Mesendoderm (in vitro differentiated cells): ENCODE measurements around the gene HDAC8.
"Not testable (repeated sequence)": the region's sequence is repeated elsewhere in the genome, so short reads cannot be mapped to it uniquely, and the experiment has no call there.

Experiments used
- DNase-seq: peaks from one replicate; pipeline ENCODE4 v3.0.0; 2013
- H2AK5ac ChIP-seq: 2 replicates; pipeline ENCODE4 v1.6.1; 2013; ENCODE audit warnings: low read length, inconsistent platforms
- H2BK120ac ChIP-seq: 2 replicates; pipeline ENCODE4 v1.6.1; 2013; ENCODE audit warnings: low read depth, mild to moderate bottlenecking, low read length, moderate library complexity, mixed read lengths
- H2BK15ac ChIP-seq: replicated peaks from 2 replicates; pipeline ENCODE4 v1.6.1; 2013; ENCODE audit warnings: low read depth, mild to moderate bottlenecking, moderate library complexity
- H2BK5ac ChIP-seq: 2 replicates; pipeline ENCODE4 v1.6.1; 2013; ENCODE audit warnings: low read length, inconsistent platforms
- H3K18ac ChIP-seq: 2 replicates; pipeline ENCODE4 v1.6.1; 2013; ENCODE audit warnings: mild to moderate bottlenecking, low read length, mixed read lengths
- H3K23ac ChIP-seq: one replicate; pipeline ENCODE4 v1.6.1; 2013; ENCODE audit warnings: low read length
- H3K27ac ChIP-seq: 2 replicates; pipeline ENCODE4 v1.5.1; 2013; ENCODE audit warnings: low read depth, mild to moderate bottlenecking, inconsistent platforms, low read length, moderate library complexity
- H3K27me3 ChIP-seq: 2 replicates; pipeline ENCODE4 v1.6.1; 2013; ENCODE audit warnings: low read length, control low read depth, mild to moderate bottlenecking, inconsistent platforms; ENCODE audit not compliant: insufficient read depth, poor library complexity
- H3K36me3 ChIP-seq: 2 replicates; pipeline ENCODE4 v1.6.1; 2013; ENCODE audit warnings: low read length, inconsistent platforms; ENCODE audit not compliant: control insufficient read depth, insufficient read depth
- H3K4ac ChIP-seq: one replicate; pipeline ENCODE4 v1.6.1; 2013; ENCODE audit warnings: low read depth, mild to moderate bottlenecking, low read length, moderate library complexity
- H3K4me1 ChIP-seq: 2 replicates; pipeline ENCODE4 v1.6.1; 2013; ENCODE audit warnings: low read depth, low read length, inconsistent platforms; ENCODE audit not compliant: control insufficient read depth
- H3K4me2 ChIP-seq: 2 replicates; pipeline ENCODE4 v1.6.1; 2013; ENCODE audit warnings: low read length
- H3K4me3 ChIP-seq: 2 replicates; pipeline ENCODE4 v1.5.1; 2013; ENCODE audit warnings: mild to moderate bottlenecking, low read length
- H3K56ac ChIP-seq: one replicate; pipeline ENCODE4 v1.6.1; 2013; ENCODE audit warnings: low read length
- H3K79me1 ChIP-seq: 2 replicates; pipeline ENCODE4 v1.6.1; 2013; ENCODE audit warnings: low read length, inconsistent platforms
- H3K79me2 ChIP-seq: 2 replicates; pipeline ENCODE4 v1.6.1; 2013; ENCODE audit warnings: mild to moderate bottlenecking, low read length; ENCODE audit not compliant: control insufficient read depth, insufficient read depth
- H3K9ac ChIP-seq: 2 replicates; pipeline ENCODE4 v1.6.1; 2013; ENCODE audit warnings: low read length, inconsistent platforms
- H4K5ac ChIP-seq: one replicate; pipeline ENCODE4 v1.6.1; 2013; ENCODE audit warnings: low read length
- H4K8ac ChIP-seq: one replicate; pipeline ENCODE4 v1.6.1; 2013; ENCODE audit warnings: low read depth, mild to moderate bottlenecking, control low read depth, low read length, moderate library complexity
- WGBS: extraction: QIAGEN DNeasy Blood & Tissue Kit; methylation state at CpG from one replicate; pipeline ENCODE4 v1.1.7; 2013; ENCODE audit warnings: low lambda C conversion rate, missing lambda C conversion rate; ENCODE audit not compliant: insufficient coverage; ENCODE audit errors: extremely low coverage; 5-methylcytosine and 5-hydroxymethylcytosine counted together

HDAC8 gene

GRCh38 chrX:72498782-72499181 is 73.9 kb downstream of the HDAC8 start:
- Histone ChIP-seq H3K79me1 (no peaks in the 10 kb centered on the region), H3K9ac (no peak overlapping the region), H3K79me2 (no peaks in the 10 kb centered on the region), H3K56ac (no peak overlapping the region), H2BK15ac (no peak overlapping the region), H3K4me2 (no peak overlapping the region), H3K36me3 (no peaks in the 10 kb centered on the region), H2BK120ac (no peak overlapping the region), H3K4ac (no peak overlapping the region), H4K5ac (no peak overlapping the region), H3K27ac (no peak overlapping the region), H3K27me3 (no peaks in the 10 kb centered on the region), H2BK5ac (no peak overlapping the region), H3K4me1 (no peaks in the 10 kb centered on the region), H3K23ac (no peak overlapping the region), H4K8ac (no peak overlapping the region), H3K4me3 (no peak overlapping the region), H2AK5ac (no peak overlapping the region), H3K18ac (no peak overlapping the region)
- peak; percentile 76 for DNase-seq

DNA sequence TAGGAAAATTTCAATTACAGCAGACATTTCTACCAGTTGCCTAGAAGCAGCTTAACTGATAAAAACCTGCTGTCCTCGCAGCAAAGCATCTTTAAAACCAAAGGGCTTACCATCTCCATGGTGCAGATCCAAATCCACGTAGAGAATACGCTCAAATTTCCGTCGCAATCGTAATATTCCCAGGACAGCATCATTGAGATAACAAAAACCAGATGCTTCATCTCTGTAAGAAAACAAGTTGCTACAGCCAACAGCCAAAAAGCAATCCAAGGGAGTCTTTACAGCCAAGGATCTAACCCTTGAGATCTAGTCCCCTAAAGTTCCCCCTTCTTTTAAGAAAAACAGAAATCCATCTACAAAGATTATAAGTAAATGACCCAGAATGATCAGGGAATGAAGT is 77.6 kb downstream of the HDAC8 start:
- no peak overlapping the region for H3K9ac ChIP-seq

GRCh38 chrX:72492499-72492898 is 80.1 kb downstream of the HDAC8 start:
- H4K8ac ChIP-seq, result no peak overlapping the region
- H3K27ac ChIP-seq, result no peak overlapping the region
- H3K23ac ChIP-seq, result no peak overlapping the region
- H3K56ac ChIP-seq, result no peak overlapping the region
- no peaks in the 10 kb centered on the region for H3K27me3 ChIP-seq
- no peaks in the 10 kb centered on the region for H3K79me2 ChIP-seq
- H3K4ac ChIP-seq, result no peak overlapping the region
- no peak overlapping the region for H3K4me3 ChIP-seq
- H4K5ac ChIP-seq, result no peak overlapping the region
- H3K4me1 ChIP-seq, result no peaks in the 10 kb centered on the region
- no CpG with 5 or more reads among the region's 1 CpG for WGBS
- H2BK120ac ChIP-seq, result no peak overlapping the region
- H3K18ac ChIP-seq, result no peak overlapping the region
- no peaks in the 10 kb centered on the region for H3K79me1 ChIP-seq
- no peaks in the 10 kb centered on the region for H3K36me3 ChIP-seq
- H2BK5ac ChIP-seq, result no peak overlapping the region
- H3K4me2 ChIP-seq, result no peak overlapping the region
- H2BK15ac ChIP-seq, result no peak overlapping the region
- DNase-seq, result no peak
- H3K9ac ChIP-seq, result no peak overlapping the region
- no peak overlapping the region for H2AK5ac ChIP-seq

More for the DNA sequence above, 77.6 kb downstream of the HDAC8 start:
- Histone ChIP-seq H3K79me1 (no peaks in the 10 kb centered on the region), H3K4me2 (no peak overlapping the region), H3K56ac (no peak overlapping the region), H3K18ac (no peak overlapping the region), H3K36me3 (no peaks in the 10 kb centered on the region), H3K4me1 (no peaks in the 10 kb centered on the region), H4K8ac (no peak overlapping the region), H3K27ac (no peak overlapping the region), H4K5ac (no peak overlapping the region), H3K4ac (no peak overlapping the region), H3K79me2 (no peaks in the 10 kb centered on the region), H2BK5ac (no peak overlapping the region), H2BK15ac (no peak overlapping the region), H3K27me3 (no peaks in the 10 kb centered on the region), H3K4me3 (no peak overlapping the region), H3K23ac (no peak overlapping the region), H2BK120ac (no peak overlapping the region), H2AK5ac (no peak overlapping the region)
- DNase-seq, result no peak
- WGBS, result no CpG with 5 or more reads among the region's 6 CpGs

DNA sequence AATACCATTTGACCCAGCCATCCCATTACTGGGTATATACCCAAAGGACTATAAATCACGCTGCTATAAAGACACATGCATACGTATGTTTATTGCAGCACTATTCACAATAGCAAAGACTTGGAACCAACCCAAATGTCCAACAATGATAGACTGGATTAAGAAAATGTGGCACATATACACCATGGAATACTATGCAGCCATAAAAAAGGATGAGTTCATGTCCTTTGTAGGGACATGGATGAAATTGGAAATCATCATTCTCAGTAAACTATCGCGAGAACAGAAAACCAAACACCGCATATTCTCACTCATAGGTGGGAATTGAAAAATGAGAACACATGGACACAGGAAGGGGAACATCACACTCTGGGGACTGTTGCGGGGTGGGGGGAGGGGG is 82.4 kb downstream of the HDAC8 start:
- not testable (repeated sequence) for H3K9ac ChIP-seq, H4K8ac ChIP-seq, H3K79me2 ChIP-seq, H3K36me3 ChIP-seq, H2AK5ac ChIP-seq, H3K4me3 ChIP-seq, H3K4ac ChIP-seq, H2BK120ac ChIP-seq, H4K5ac ChIP-seq, H2BK5ac ChIP-seq, H3K4me2 ChIP-seq, H3K27ac ChIP-seq, DNase-seq, H3K56ac ChIP-seq, H3K27me3 ChIP-seq, H2BK15ac ChIP-seq, H3K23ac ChIP-seq, H3K4me1 ChIP-seq, H3K18ac ChIP-seq, H3K79me1 ChIP-seq
- no CpG with 5 or more reads among the region's 6 CpGs for WGBS

DNA sequence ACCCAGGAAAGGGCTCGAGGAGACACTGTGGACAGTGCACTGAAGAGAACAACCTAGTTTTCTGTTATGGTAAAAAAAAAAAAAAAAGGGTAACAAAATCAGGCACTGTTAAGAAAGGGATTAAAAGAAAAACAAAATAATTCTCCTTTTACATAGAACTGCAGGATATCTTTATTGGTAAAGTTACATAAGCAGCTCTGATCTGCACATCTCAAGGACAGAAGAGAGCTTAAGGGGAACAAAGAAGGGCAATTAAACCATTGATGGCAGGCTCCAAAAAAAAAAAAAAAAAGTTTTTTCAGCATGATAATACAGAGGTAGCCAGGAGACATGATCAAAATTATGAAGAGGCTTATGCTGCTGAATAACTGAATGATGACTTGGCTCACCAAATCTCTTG is 85.0 kb downstream of the HDAC8 start:
- Histone ChIP-seq H3K4me3 (no peak overlapping the region), H3K4me2 (no peak overlapping the region), H3K9ac (no peak overlapping the region), H2BK5ac (no peak overlapping the region), H2AK5ac (no peak overlapping the region), H2BK120ac (no peak overlapping the region), H3K79me1 (no peaks in the 10 kb centered on the region), H3K4me1 (no peaks in the 10 kb centered on the region), H2BK15ac (no peak overlapping the region), H3K18ac (no peak overlapping the region), H4K8ac (no peak overlapping the region), H3K4ac (no peak overlapping the region), H4K5ac (no peak overlapping the region), H3K27ac (no peak overlapping the region), H3K56ac (no peak overlapping the region), H3K36me3 (no peaks in the 10 kb centered on the region), H3K23ac (no peak overlapping the region), H3K79me2 (no peaks in the 10 kb centered on the region), H3K27me3 (no peaks in the 10 kb centered on the region)
- no peak for DNase-seq
- WGBS, result no CpG with 5 or more reads among the region's 1 CpG

GRCh38 chrX:72479324-72480274 is 93.0 kb downstream of the HDAC8 start:
- H3K4me2 ChIP-seq, result no peak overlapping the region
- no peak overlapping the region for H3K23ac ChIP-seq
- H3K4ac ChIP-seq, result no peak overlapping the region
- H3K27ac ChIP-seq, result no peak overlapping the region
- H3K79me2 ChIP-seq, result no peaks in the 10 kb centered on the region
- no peak overlapping the region for H3K18ac ChIP-seq
- no peak overlapping the region for H2BK15ac ChIP-seq
- no peaks in the 10 kb centered on the region for H3K36me3 ChIP-seq
- H3K79me1 ChIP-seq, result no peaks in the 10 kb centered on the region
- WGBS, result no CpG with 5 or more reads among the region's 5 CpGs
- H2BK120ac ChIP-seq, result no peak overlapping the region
- no peak overlapping the region for H2AK5ac ChIP-seq
- no peak for DNase-seq
- no peak overlapping the region for H3K56ac ChIP-seq
- H3K4me3 ChIP-seq, result no peak overlapping the region
- H2BK5ac ChIP-seq, result no peak overlapping the region
- no peak overlapping the region for H4K8ac ChIP-seq
- no peaks in the 10 kb centered on the region for H3K27me3 ChIP-seq
- H3K4me1 ChIP-seq, result no peaks in the 10 kb centered on the region
- no peak overlapping the region for H3K9ac ChIP-seq
- no peak overlapping the region for H4K5ac ChIP-seq
